NOMO-1 (cell line): ENCODE measurements around the gene SLC15A4.

Experiments used
- DNase-seq, 2 experiments: peaks; one replicate each; lab custom pipeline; 2025; ENCODE audit not compliant: unreplicated experiment in 2 of 2; lab: John Stamatoyannopoulos, UW

SLC15A4 gene

GRCh38 chr12:128795530-128796361 is 28.0 kb downstream of the SLC15A4 start:
- no peak for DNase-seq

GRCh38 chr12:128794661-128795529 is 28.9 kb downstream of the SLC15A4 start:
- DNase-seq, result no peak

GRCh38 chr12:128793701-128794100 is 30.1 kb downstream of the SLC15A4 start:
- no peak for DNase-seq

GRCh38 chr12:128792881-128793280 is 30.9 kb downstream of the SLC15A4 start:
- DNase-seq, result no peak

- DNase-seq, result no peak
These were observed 31.4 kb downstream of the SLC15A4 start for GRCh38 chr12:128792398-128792797.

GRCh38 chr12:128791395-128792322 is 32.1 kb downstream of the SLC15A4 start:
- no peak for DNase-seq

GRCh38 chr12:128790653-128791373 is 32.9 kb downstream of the SLC15A4 start:
- no peak for DNase-seq

- DNase-seq, result no peak
These were observed 33.5 kb downstream of the SLC15A4 start for GRCh38 chr12:128790221-128790620.

GRCh38 chr12:128789356-128789929 is 34.3 kb downstream of the SLC15A4 start:
- peak; percentile 59 to 79 for DNase-seq

GRCh38 chr12:128787827-128788226 is 35.9 kb downstream of the SLC15A4 start:
- no peak for DNase-seq

GRCh38 chr12:128786741-128787391 is 36.9 kb downstream of the SLC15A4 start:
- DNase-seq, result no peak

- no peak for DNase-seq
These were observed 39.6 kb downstream of the SLC15A4 start for GRCh38 chr12:128784030-128784760.

- peak; percentile 24 to 69 for DNase-seq
These were observed 40.6 kb downstream of the SLC15A4 start for GRCh38 chr12:128783129-128783574.

GRCh38 chr12:128779901-128780300 is 43.9 kb downstream of the SLC15A4 start:
- DNase-seq, result no peak

- no peak for DNase-seq
These were observed 51.5 kb downstream of the SLC15A4 start for GRCh38 chr12:128772249-128772648.

GRCh38 chr12:128771681-128772080 is 52.1 kb downstream of the SLC15A4 start:
- peak in 1 of 2 experiments; percentile 16 for DNase-seq

- no peak for DNase-seq
These were observed 56.2 kb downstream of the SLC15A4 start for GRCh38 chr12:128767518-128767917.

- no peak for DNase-seq
These were observed 56.8 kb downstream of the SLC15A4 start for GRCh38 chr12:128766738-128767501.
